ENCODE data around the gene COG5. TPM values are rescaled to one million over a fixed set of nuclear protein-coding genes. Genes with fewer than 3 reads are reported as not detected.

COG5 gene
- total RNA-seq, 1 donor from 2014 or later, result 52.0 TPM

- Mint-ChIP-seq H3K4me1 (no peaks in the 10 kb centered on the region), H3K27ac (no peak overlapping the region), H3K4me3 (no peak overlapping the region), H3K9me3 (no peaks in the 10 kb centered on the region), H3K27me3 (ENCODE audit: low read depth) (no peaks in the 10 kb centered on the region), H3K36me3 (peaks cover 3% of the 10 kb centered on the region)
- TF ChIP-seq CTCF (IDR thresholded peaks at IDR 0.05; ENCODE audit: unreplicated experiment), result no peak
- DNase-seq (ENCODE audit: low spot score in 2 of 2, unreplicated experiment in 2 of 2), result no peak
Measured at GRCh38 chr7:107354640-107355039, 209.1 kb downstream of the COG5 start.

GRCh38 chr7:107353701-107354100 lies 210.0 kb downstream of the COG5 start:
- no peaks in the 10 kb centered on the region for H3K27me3 Mint-ChIP-seq (ENCODE audit: low read depth)
- peaks cover 1% of the 10 kb centered on the region for H3K36me3 Mint-ChIP-seq
- H3K4me1 Mint-ChIP-seq, result no peaks in the 10 kb centered on the region
- H3K9me3 Mint-ChIP-seq, result no peaks in the 10 kb centered on the region
- H3K4me3 Mint-ChIP-seq, result no peak overlapping the region
- no peak overlapping the region for H3K27ac Mint-ChIP-seq
- no peak for DNase-seq (ENCODE audit: low spot score in 2 of 2, unreplicated experiment in 2 of 2)
- no peak for TF ChIP-seq CTCF (IDR thresholded peaks at IDR 0.05; ENCODE audit: unreplicated experiment)

GRCh38 chr7:107345898-107346297 lies 217.8 kb downstream of the COG5 start:
- no peak for DNase-seq (ENCODE audit: low spot score in 2 of 2, unreplicated experiment in 2 of 2)
- peaks cover 28% of the 10 kb centered on the region for H3K36me3 Mint-ChIP-seq
- no peak for TF ChIP-seq CTCF (IDR thresholded peaks at IDR 0.05; ENCODE audit: unreplicated experiment)
- H3K4me3 Mint-ChIP-seq, result no peak overlapping the region
- H3K4me1 Mint-ChIP-seq, result no peaks in the 10 kb centered on the region
- no peaks in the 10 kb centered on the region for H3K27me3 Mint-ChIP-seq (ENCODE audit: low read depth)
- no peak overlapping the region for H3K27ac Mint-ChIP-seq
- peaks cover 31% of the 10 kb centered on the region for H3K9me3 Mint-ChIP-seq

GRCh38 chr7:107344799-107345198 lies 218.9 kb downstream of the COG5 start:
- Mint-ChIP-seq H3K36me3 (peaks cover 29% of the 10 kb centered on the region), H3K27me3 (ENCODE audit: low read depth) (no peaks in the 10 kb centered on the region), H3K4me3 (no peak overlapping the region), H3K27ac (no peak overlapping the region), H3K9me3 (peaks cover 40% of the 10 kb centered on the region), H3K4me1 (no peaks in the 10 kb centered on the region)
- no peak for TF ChIP-seq CTCF (IDR thresholded peaks at IDR 0.05; ENCODE audit: unreplicated experiment)
- no peak for DNase-seq (ENCODE audit: low spot score in 2 of 2, unreplicated experiment in 2 of 2)

- no peak overlapping the region for H3K4me3 Mint-ChIP-seq
- H3K36me3 Mint-ChIP-seq, result peaks cover 29% of the 10 kb centered on the region
- no peak overlapping the region for H3K27ac Mint-ChIP-seq
- peaks cover 45% of the 10 kb centered on the region for H3K9me3 Mint-ChIP-seq
- H3K4me1 Mint-ChIP-seq, result no peaks in the 10 kb centered on the region
- no peak for DNase-seq (ENCODE audit: low spot score in 2 of 2, unreplicated experiment in 2 of 2)
- TF ChIP-seq CTCF (IDR thresholded peaks at IDR 0.05; ENCODE audit: unreplicated experiment), result no peak
- H3K27me3 Mint-ChIP-seq (ENCODE audit: low read depth), result no peaks in the 10 kb centered on the region
Measured at GRCh38 chr7:107344286-107344685, 219.4 kb downstream of the COG5 start.

GRCh38 chr7:107338080-107338479 lies 225.6 kb downstream of the COG5 start:
- Mint-ChIP-seq H3K4me1 (peaks cover 2% of the 10 kb centered on the region), H3K36me3 (peaks cover 37% of the 10 kb centered on the region), H3K27me3 (ENCODE audit: low read depth) (no peaks in the 10 kb centered on the region), H3K27ac (no peak overlapping the region), H3K9me3 (peaks cover 58% of the 10 kb centered on the region), H3K4me3 (no peak overlapping the region)
- no peak for DNase-seq (ENCODE audit: low spot score in 2 of 2, unreplicated experiment in 2 of 2)
- TF ChIP-seq CTCF (IDR thresholded peaks at IDR 0.05; ENCODE audit: unreplicated experiment), result no peak
